ENCODE results near the gene DCTN3. TPM values are rescaled to one million over a fixed set of nuclear protein-coding genes. Genes with fewer than 3 reads are reported as not detected.
A peak's percentile ranks its signal among the peaks of the same experiment; 100 is the strongest.

Gene DCTN3
- polyA plus RNA-seq, 3 donors: 120 to 174 (median 143) TPM

DNA sequence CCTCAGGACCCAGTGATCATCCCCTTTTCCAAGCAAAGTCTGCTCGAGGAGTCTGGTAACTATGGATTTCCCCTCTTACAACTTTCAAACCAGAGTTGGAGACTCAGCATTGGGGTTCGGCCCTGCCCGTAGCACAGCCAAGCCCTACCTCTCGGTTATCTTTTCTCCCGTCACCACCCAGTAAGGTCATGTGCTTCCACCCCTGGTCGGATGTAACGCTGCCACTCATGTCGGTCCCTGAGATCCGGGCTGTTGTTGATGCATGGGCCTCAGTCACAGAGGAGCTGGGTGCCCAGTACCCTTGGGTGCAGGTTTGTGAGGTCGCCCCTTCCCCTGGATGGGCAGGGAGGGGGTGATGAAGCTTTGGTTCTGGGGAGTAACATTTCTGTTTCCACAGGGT lies 27.4 kb upstream of the DCTN3 start:
- peaks cover 34 to 44% of the 10 kb centered on the region in 2 donors for H3K36me3 Mint-ChIP-seq
- H3K9me3 ChIP-seq (replicated peaks in 1 of 2; ENCODE audit: control insufficient read depth in 1 of 2, insufficient read depth in 1 of 2, low read length in 2 of 2): no peaks in the 10 kb centered on the region
- 71% methylated on average over 3 of the region's 10 CpGs for WGBS (ENCODE audit: insufficient coverage)
- H2AFZ ChIP-seq (ENCODE audit: insufficient read depth, low read depth, low read length, poor library complexity, severe bottlenecking): no peak overlapping the region
- peaks cover 3% of the 10 kb centered on the region in 3 donors for H3K27me3 Mint-ChIP-seq (ENCODE audit: low read depth in 3 of 3)
- intact Hi-C loops (cut with micrococcal nuclease): no loop called here
- H3K36me3 ChIP-seq (replicated peaks in 1 of 2; ENCODE audit: control insufficient read depth in 1 of 2, insufficient read depth in 2 of 2, low read length in 2 of 2): peaks cover 18 to 30% of the 10 kb centered on the region in 2 donors
- peaks cover 14% of the 10 kb centered on the region for H4K20me1 ChIP-seq (ENCODE audit: insufficient read depth, low read length)
- H3K9me3 Mint-ChIP-seq: peaks cover 0 to 2% (median 0%) of the 10 kb centered on the region in 7 donors
- TF ChIP-seq, protein P1, sequence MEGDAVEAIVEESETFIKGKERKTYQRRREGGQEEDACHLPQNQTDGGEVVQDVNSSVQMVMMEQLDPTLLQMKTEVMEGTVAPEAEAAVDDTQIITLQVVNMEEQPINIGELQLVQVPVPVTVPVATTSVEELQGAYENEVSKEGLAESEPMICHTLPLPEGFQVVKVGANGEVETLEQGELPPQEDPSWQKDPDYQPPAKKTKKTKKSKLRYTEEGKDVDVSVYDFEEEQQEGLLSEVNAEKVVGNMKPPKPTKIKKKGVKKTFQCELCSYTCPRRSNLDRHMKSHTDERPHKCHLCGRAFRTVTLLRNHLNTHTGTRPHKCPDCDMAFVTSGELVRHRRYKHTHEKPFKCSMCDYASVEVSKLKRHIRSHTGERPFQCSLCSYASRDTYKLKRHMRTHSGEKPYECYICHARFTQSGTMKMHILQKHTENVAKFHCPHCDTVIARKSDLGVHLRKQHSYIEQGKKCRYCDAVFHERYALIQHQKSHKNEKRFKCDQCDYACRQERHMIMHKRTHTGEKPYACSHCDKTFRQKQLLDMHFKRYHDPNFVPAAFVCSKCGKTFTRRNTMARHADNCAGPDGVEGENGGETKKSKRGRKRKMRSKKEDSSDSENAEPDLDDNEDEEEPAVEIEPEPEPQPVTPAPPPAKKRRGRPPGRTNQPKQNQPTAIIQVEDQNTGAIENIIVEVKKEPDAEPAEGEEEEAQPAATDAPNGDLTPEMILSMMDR (IDR thresholded peaks at IDR 0.05): no peak
- peak overlapping the region; percentile 77 for H3K9ac ChIP-seq (ENCODE audit: insufficient read depth, low read length, poor library complexity, severe bottlenecking)
- peak overlapping the region in 5 of 7 donors; percentile 78 to 89 (median 86) for H3K27ac Mint-ChIP-seq
- H3K4me1 Mint-ChIP-seq: peaks cover 39% of the 10 kb centered on the region
- peaks cover 4% of the 10 kb centered on the region for H3K79me2 ChIP-seq (ENCODE audit: insufficient read depth, low read length)
- H3K4me2 ChIP-seq (replicated peaks; ENCODE audit: extremely low read depth, low read length, poor library complexity, severe bottlenecking): peak overlapping the region; percentile 95
- no peak for DNase-seq
- H3K27me3 ChIP-seq (ENCODE audit: control insufficient read depth in 2 of 2, insufficient read depth in 2 of 2, low read length in 2 of 2): no peaks in the 10 kb centered on the region
- peaks cover 24 to 34% of the 10 kb centered on the region in 2 donors for H3K4me1 ChIP-seq (ENCODE audit: control insufficient read depth in 1 of 2, insufficient read depth in 2 of 2, low read length in 2 of 2)
- H3K4me3 ChIP-seq (replicated peaks in 1 of 3; ENCODE audit: low read depth in 2 of 3, low read length in 3 of 3): peak overlapping the region in 2 of 3 experiments; percentile 85 to 90
- H3K4me3 Mint-ChIP-seq: peak overlapping the region; percentile 90 to 92
- H3K27ac ChIP-seq (ENCODE audit: low read depth in 1 of 2, low read length in 2 of 2): peak overlapping the region in 1 of 2 donors; percentile 83

GRCh38 chr9:34647084-34647403 lies 26.7 kb upstream of the DCTN3 start:
- H3K27ac Mint-ChIP-seq: peak overlapping the region; percentile 78 to 93 (median 87)
- Histone ChIP-seq H3K9ac (ENCODE audit: insufficient read depth, low read length, poor library complexity, severe bottlenecking) (peak overlapping the region; percentile 77), H4K20me1 (ENCODE audit: insufficient read depth, low read length) (peaks cover 14% of the 10 kb centered on the region), H3K36me3 (replicated peaks in 1 of 2; ENCODE audit: control insufficient read depth in 1 of 2, insufficient read depth in 2 of 2, low read length in 2 of 2) (peaks cover 18 to 30% of the 10 kb centered on the region in 2 donors), H3K4me1 (ENCODE audit: control insufficient read depth in 1 of 2, insufficient read depth in 2 of 2, low read length in 2 of 2) (peaks cover 21 to 30% of the 10 kb centered on the region in 2 donors), H3K27ac (ENCODE audit: low read depth in 1 of 2, low read length in 2 of 2) (peak overlapping the region; percentile 75 to 83), H3K9me3 (replicated peaks in 1 of 2; ENCODE audit: control insufficient read depth in 1 of 2, insufficient read depth in 1 of 2, low read length in 2 of 2) (no peaks in the 10 kb centered on the region), H3K79me2 (ENCODE audit: insufficient read depth, low read length) (peaks cover 4% of the 10 kb centered on the region), H2AFZ (ENCODE audit: insufficient read depth, low read depth, low read length, poor library complexity, severe bottlenecking) (peak overlapping the region; percentile 91), H3K4me2 (replicated peaks; ENCODE audit: extremely low read depth, low read length, poor library complexity, severe bottlenecking) (peak overlapping the region; percentile 95), H3K4me3 (replicated peaks in 1 of 3; ENCODE audit: low read depth in 2 of 3, low read length in 3 of 3) (peak overlapping the region; percentile 83 to 90 (median 85)), H3K27me3 (ENCODE audit: control insufficient read depth in 2 of 2, insufficient read depth in 2 of 2, low read length in 2 of 2) (no peaks in the 10 kb centered on the region)
- H3K36me3 Mint-ChIP-seq: peaks cover 34 to 40% of the 10 kb centered on the region in 2 donors
- H3K27me3 Mint-ChIP-seq (ENCODE audit: low read depth in 3 of 3): no peaks in the 10 kb centered on the region
- H3K4me1 Mint-ChIP-seq: peaks cover 33% of the 10 kb centered on the region
- DNase-seq: peak in 1 of 3 donors; percentile 11
- intact Hi-C loops (cut with micrococcal nuclease): no loop called here
- TF ChIP-seq, protein P1 (IDR thresholded peaks at IDR 0.05): no peak
- 0% methylated on average over 8 of the region's 8 CpGs for WGBS (ENCODE audit: insufficient coverage)
- peaks cover 0 to 2% (median 0%) of the 10 kb centered on the region in 7 donors for H3K9me3 Mint-ChIP-seq
- H3K4me3 Mint-ChIP-seq: peak overlapping the region; percentile 90 to 92

All from CD14-positive monocyte (primary cell).